WTC11 (cell line): ENCODE data around the gene NSUN3. TPM values are rescaled to one million over a fixed set of nuclear protein-coding genes. Genes with fewer than 3 reads are reported as not detected.

Experiments used
- ATAC-seq: fragments of 200-7000 bp; cut with Tn5 transposase; 2 replicates; pipeline ENCODE4 v1.10.0; 2021; ENCODE audit warnings: mild to moderate bottlenecking, moderate library complexity
- CTCF ChIA-PET: fragments of 300-600 bp; sonication (Branson Sonifier 250); formaldehyde crosslinking; loops from one replicate; lab custom pipeline; 2021; ENCODE audit warnings: antibody characterized with exemption; lab: Charles Lee
- POLR2A ChIA-PET: fragments of 350-600 bp; sonication (Branson Sonifier 250); formaldehyde crosslinking; loops from one replicate; lab custom pipeline; 2021; ENCODE audit warnings: antibody characterized with exemption; lab: Charles Lee
- DNase-seq: peaks from one replicate; pipeline ENCODE4 v3.0.0; 2021; ENCODE audit warnings: low spot score
- H3K27ac Mint-ChIP-seq: 2 replicates; pipeline ENCODE4 v1.8.0; 2021; ENCODE audit warnings: mixed read lengths
- H3K27me3 Mint-ChIP-seq: 2 replicates; pipeline ENCODE4 v1.8.0; 2021; ENCODE audit warnings: low read depth, mild to moderate bottlenecking, moderate library complexity, mixed read lengths
- H3K36me3 Mint-ChIP-seq: 2 replicates; pipeline ENCODE4 v1.8.0; 2021; ENCODE audit warnings: mixed read lengths
- H3K4me1 Mint-ChIP-seq: 2 replicates; pipeline ENCODE4 v1.8.0; 2022; ENCODE audit warnings: mixed read lengths
- H3K4me3 Mint-ChIP-seq: 2 replicates; pipeline ENCODE4 v1.8.0; 2021; ENCODE audit warnings: mild to moderate bottlenecking, moderate library complexity, mixed read lengths
- H3K9me3 Mint-ChIP-seq: 2 replicates; pipeline ENCODE4 v1.8.0; 2021; ENCODE audit warnings: mixed read lengths
- ATF2 ChIP-seq: sonication (generic); formaldehyde crosslinking; IDR thresholded peaks from 2 replicates; pipeline ENCODE4 v1.8.1; 2022; ENCODE audit warnings: low read depth, missing genetic modification reagents, borderline replicate concordance
- CTCF ChIP-seq: fragments of 200-600 bp; IDR thresholded peaks from 2 replicates; pipeline ENCODE4 v1.8.0; 2022; ENCODE audit warnings: antibody characterized with exemption
- E2F5 ChIP-seq: sonication (generic); formaldehyde crosslinking; IDR thresholded peaks from 2 replicates; pipeline ENCODE4 v1.8.1; 2022; ENCODE audit warnings: mild to moderate bottlenecking, moderate library complexity, missing genetic modification reagents
- ELF4 ChIP-seq: sonication (generic); formaldehyde crosslinking; IDR thresholded peaks from 2 replicates; pipeline ENCODE4 v1.8.1; 2022; ENCODE audit warnings: low read depth, mild to moderate bottlenecking, moderate library complexity, missing genetic modification reagents
- EMX1 ChIP-seq: fragments of 250-450 bp; sonication (Bioruptor Pico); IDR thresholded peaks from 2 replicates; pipeline ENCODE4 v1.8.0; 2021; ENCODE audit warnings: mild to moderate bottlenecking
- ERG ChIP-seq: fragments of 250-450 bp; sonication (Bioruptor Pico); IDR thresholded peaks from 2 replicates; pipeline ENCODE4 v1.8.0; 2021; ENCODE audit warnings: mild to moderate bottlenecking
- ESRRA ChIP-seq: sonication (generic); formaldehyde crosslinking; IDR thresholded peaks from 2 replicates; pipeline ENCODE4 v1.8.1; 2022; ENCODE audit warnings: mild to moderate bottlenecking, missing genetic modification reagents, borderline replicate concordance
- TCF7 ChIP-seq: sonication (generic); formaldehyde crosslinking; IDR thresholded peaks from 2 replicates; pipeline ENCODE4 v1.8.0; 2022; ENCODE audit warnings: mild to moderate bottlenecking, low read depth, missing genetic modification reagents, moderate library complexity
- ZBTB21 ChIP-seq: sonication (generic); formaldehyde crosslinking; IDR thresholded peaks from 2 replicates; pipeline ENCODE4 v1.8.1; 2023; ENCODE audit warnings: mild to moderate bottlenecking, missing genetic modification reagents, borderline replicate concordance
- ZNF121 ChIP-seq: sonication (generic); formaldehyde crosslinking; IDR thresholded peaks from 2 replicates; pipeline ENCODE4 v1.8.0; 2023; ENCODE audit warnings: missing genetic modification reagents
- ZNF232 ChIP-seq: sonication (generic); formaldehyde crosslinking; IDR thresholded peaks from 2 replicates; pipeline ENCODE4 v1.8.0; 2022; ENCODE audit warnings: mild to moderate bottlenecking, missing genetic modification reagents
- ZSCAN18 ChIP-seq: fragments of 250-450 bp; sonication (Bioruptor Pico); IDR thresholded peaks from 2 replicates; pipeline ENCODE4 v2.1.2; 2022; ENCODE audit warnings: mild to moderate bottlenecking, moderate library complexity
- total RNA-seq: library from RNA; stranded (reverse); gene quantifications from 3 replicates; pipeline ENCODE4 v1.2.3, GENCODE V29; 2021
- TF ChIP-seq, protein P1 (sequence below): sonication (generic); formaldehyde crosslinking; IDR thresholded peaks from 2 replicates; pipeline ENCODE4 v1.8.0; 2022; ENCODE audit warnings: mild to moderate bottlenecking, missing genetic modification reagents
- TF ChIP-seq, protein P2 (sequence below): sonication (generic); formaldehyde crosslinking; IDR thresholded peaks from 2 replicates; pipeline ENCODE4 v1.8.1; 2023; ENCODE audit warnings: mild to moderate bottlenecking, missing genetic modification reagents, moderate library complexity
- TF ChIP-seq, protein P3 (sequence below): sonication (generic); formaldehyde crosslinking; IDR thresholded peaks from 2 replicates; pipeline ENCODE4 v1.8.1; 2022; ENCODE audit warnings: low read depth, mild to moderate bottlenecking, moderate library complexity, missing genetic modification reagents, borderline replicate concordance
- TF ChIP-seq, protein P4 (sequence below): sonication (generic); formaldehyde crosslinking; IDR thresholded peaks from 2 replicates; pipeline ENCODE4 v1.8.0; 2023; ENCODE audit warnings: missing genetic modification reagents
- TF ChIP-seq, protein P5 (sequence below): sonication (generic); formaldehyde crosslinking; IDR thresholded peaks from 2 replicates; pipeline ENCODE4 v1.8.1; 2023; ENCODE audit warnings: mild to moderate bottlenecking, missing genetic modification reagents

NSUN3 gene
- total RNA-seq, 1 experiment from 2014 or later, result 8.2 TPM

DNA sequence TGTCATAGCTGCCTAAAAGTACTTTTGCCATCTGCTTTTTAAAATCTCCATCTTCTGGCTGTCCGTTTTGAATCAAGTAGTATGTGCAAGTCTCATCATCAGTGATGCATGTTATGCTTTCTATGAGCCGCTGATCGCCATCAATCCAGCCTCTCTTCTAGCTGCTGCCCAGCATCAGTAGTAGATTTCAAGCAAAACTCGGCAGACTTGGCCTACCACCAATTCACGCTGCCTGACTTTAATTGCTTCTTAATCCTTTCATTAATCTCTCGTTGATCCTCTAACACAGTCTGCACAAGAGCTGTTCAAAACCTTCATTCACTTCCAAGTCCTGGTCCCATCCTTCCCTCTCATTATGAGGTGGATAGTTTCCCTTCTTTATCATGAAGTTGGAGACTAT, 104.9 kb downstream of the NSUN3 start:
- H3K4me3 Mint-ChIP-seq, result no peak overlapping the region
- TF ChIP-seq ZNF232 (CRISPR knock-in tag), result no peak
- DNase-seq, result no peak
- no peak overlapping the region for H3K27ac Mint-ChIP-seq
- H3K4me1 Mint-ChIP-seq, result peaks cover 1% of the 10 kb centered on the region; the same call in 1 of the 2 replicates
- no peaks in the 10 kb centered on the region for H3K36me3 Mint-ChIP-seq
- no peak for ATAC-seq
- no peaks in the 10 kb centered on the region for H3K27me3 Mint-ChIP-seq
- CTCF ChIA-PET, result no interaction called here
- peaks cover 4% of the 10 kb centered on the region for H3K9me3 Mint-ChIP-seq
- POLR2A ChIA-PET, result interaction anchor here (0.6 kb wide), 1 partner anchor 12 kb away, joined by 3 read pairs; no protein-coding TSS in a partner anchor

GRCh38 chr3:94171954-94172353, 109.1 kb downstream of the NSUN3 start:
- no peak overlapping the region for H3K4me3 Mint-ChIP-seq
- no peaks in the 10 kb centered on the region for H3K27me3 Mint-ChIP-seq
- ChIA-PET CTCF (no interaction called here), POLR2A (no interaction called here)
- TF ChIP-seq ZNF121 (CRISPR knock-in tag) (no peak), EMX1 (no peak), ATF2 (CRISPR knock-in tag) (no peak), ELF4 (CRISPR knock-in tag) (no peak)
- no peaks in the 10 kb centered on the region for H3K36me3 Mint-ChIP-seq
- H3K9me3 Mint-ChIP-seq, result no peaks in the 10 kb centered on the region
- DNase-seq (no peak), ATAC-seq (no peak)
- no peak overlapping the region for H3K27ac Mint-ChIP-seq
- H3K4me1 Mint-ChIP-seq, result peaks cover 20% of the 10 kb centered on the region

- Mint-ChIP-seq H3K9me3 (no peaks in the 10 kb centered on the region), H3K4me1 (peaks cover 21% of the 10 kb centered on the region), H3K27me3 (no peaks in the 10 kb centered on the region), H3K27ac (no peak overlapping the region), H3K4me3 (no peak overlapping the region), H3K36me3 (no peaks in the 10 kb centered on the region)
- DNase-seq (no peak), ATAC-seq (no peak)
- ChIA-PET CTCF (interaction anchor here (1.2 to 1.5 kb wide), 2 partner anchors 77 to 170 kb away, joined by 3 read pairs; no protein-coding TSS in a partner anchor), POLR2A (no interaction called here)
- TF ChIP-seq, protein P1, sequence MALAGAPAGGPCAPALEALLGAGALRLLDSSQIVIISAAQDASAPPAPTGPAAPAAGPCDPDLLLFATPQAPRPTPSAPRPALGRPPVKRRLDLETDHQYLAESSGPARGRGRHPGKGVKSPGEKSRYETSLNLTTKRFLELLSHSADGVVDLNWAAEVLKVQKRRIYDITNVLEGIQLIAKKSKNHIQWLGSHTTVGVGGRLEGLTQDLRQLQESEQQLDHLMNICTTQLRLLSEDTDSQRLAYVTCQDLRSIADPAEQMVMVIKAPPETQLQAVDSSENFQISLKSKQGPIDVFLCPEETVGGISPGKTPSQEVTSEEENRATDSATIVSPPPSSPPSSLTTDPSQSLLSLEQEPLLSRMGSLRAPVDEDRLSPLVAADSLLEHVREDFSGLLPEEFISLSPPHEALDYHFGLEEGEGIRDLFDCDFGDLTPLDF (CRISPR knock-in tag), result no peak
- TF ChIP-seq TCF7 (CRISPR knock-in tag) (no peak), E2F5 (CRISPR knock-in tag) (no peak), ZNF232 (CRISPR knock-in tag) (no peak), EMX1 (no peak), ESRRA (CRISPR knock-in tag) (no peak), ERG (CRISPR knock-in tag) (no peak), ZSCAN18 (CRISPR knock-in tag) (no peak), CTCF (no peak), ZBTB21 (CRISPR knock-in tag) (no peak)
- TF ChIP-seq, protein P2, sequence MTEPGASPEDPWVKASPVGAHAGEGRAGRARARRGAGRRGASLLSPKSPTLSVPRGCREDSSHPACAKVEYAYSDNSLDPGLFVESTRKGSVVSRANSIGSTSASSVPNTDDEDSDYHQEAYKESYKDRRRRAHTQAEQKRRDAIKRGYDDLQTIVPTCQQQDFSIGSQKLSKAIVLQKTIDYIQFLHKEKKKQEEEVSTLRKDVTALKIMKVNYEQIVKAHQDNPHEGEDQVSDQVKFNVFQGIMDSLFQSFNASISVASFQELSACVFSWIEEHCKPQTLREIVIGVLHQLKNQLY (CRISPR knock-in tag), result no peak
- TF ChIP-seq, protein P3, sequence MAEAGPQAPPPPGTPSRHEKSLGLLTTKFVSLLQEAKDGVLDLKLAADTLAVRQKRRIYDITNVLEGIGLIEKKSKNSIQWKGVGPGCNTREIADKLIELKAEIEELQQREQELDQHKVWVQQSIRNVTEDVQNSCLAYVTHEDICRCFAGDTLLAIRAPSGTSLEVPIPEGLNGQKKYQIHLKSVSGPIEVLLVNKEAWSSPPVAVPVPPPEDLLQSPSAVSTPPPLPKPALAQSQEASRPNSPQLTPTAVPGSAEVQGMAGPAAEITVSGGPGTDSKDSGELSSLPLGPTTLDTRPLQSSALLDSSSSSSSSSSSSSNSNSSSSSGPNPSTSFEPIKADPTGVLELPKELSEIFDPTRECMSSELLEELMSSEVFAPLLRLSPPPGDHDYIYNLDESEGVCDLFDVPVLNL (CRISPR knock-in tag), result no peak
- TF ChIP-seq, protein P4, sequence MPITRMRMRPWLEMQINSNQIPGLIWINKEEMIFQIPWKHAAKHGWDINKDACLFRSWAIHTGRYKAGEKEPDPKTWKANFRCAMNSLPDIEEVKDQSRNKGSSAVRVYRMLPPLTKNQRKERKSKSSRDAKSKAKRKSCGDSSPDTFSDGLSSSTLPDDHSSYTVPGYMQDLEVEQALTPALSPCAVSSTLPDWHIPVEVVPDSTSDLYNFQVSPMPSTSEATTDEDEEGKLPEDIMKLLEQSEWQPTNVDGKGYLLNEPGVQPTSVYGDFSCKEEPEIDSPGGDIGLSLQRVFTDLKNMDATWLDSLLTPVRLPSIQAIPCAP, result no peak
- TF ChIP-seq, protein P5, sequence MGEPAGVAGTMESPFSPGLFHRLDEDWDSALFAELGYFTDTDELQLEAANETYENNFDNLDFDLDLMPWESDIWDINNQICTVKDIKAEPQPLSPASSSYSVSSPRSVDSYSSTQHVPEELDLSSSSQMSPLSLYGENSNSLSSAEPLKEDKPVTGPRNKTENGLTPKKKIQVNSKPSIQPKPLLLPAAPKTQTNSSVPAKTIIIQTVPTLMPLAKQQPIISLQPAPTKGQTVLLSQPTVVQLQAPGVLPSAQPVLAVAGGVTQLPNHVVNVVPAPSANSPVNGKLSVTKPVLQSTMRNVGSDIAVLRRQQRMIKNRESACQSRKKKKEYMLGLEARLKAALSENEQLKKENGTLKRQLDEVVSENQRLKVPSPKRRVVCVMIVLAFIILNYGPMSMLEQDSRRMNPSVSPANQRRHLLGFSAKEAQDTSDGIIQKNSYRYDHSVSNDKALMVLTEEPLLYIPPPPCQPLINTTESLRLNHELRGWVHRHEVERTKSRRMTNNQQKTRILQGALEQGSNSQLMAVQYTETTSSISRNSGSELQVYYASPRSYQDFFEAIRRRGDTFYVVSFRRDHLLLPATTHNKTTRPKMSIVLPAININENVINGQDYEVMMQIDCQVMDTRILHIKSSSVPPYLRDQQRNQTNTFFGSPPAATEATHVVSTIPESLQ (CRISPR knock-in tag), result no peak
These were observed 109.9 kb downstream of the NSUN3 start for GRCh38 chr3:94172695-94173310.
